ENCODE measurements around the gene VSIG10L. TPM values are rescaled to one million over a fixed set of nuclear protein-coding genes. Genes with fewer than 3 reads are reported as not detected.

Gene VSIG10L
- total RNA-seq, 2 experiments from 2014 or later = 0.11 to 0.14 TPM

GRCh38 chr19:51387924-51388389 is 46.0 kb upstream of the VSIG10L start, which contains the start of gene LIM2:
Gene LIM2, minus strand, starts transcription at chr19:51387974. Its CDS starts 531 bp downstream, at chr19:51387443.
- no peak within 1 kb of the TSS for H3K4me3 Mint-ChIP-seq
- H3K27me3 Mint-ChIP-seq = no peaks in the 10 kb centered on the region
- no peaks in the 10 kb centered on the region for H3K9me3 ChIP-seq (ENCODE audit: control insufficient read depth in 1 of 2, insufficient read depth in 1 of 2, low read length in 2 of 2)
- no peaks in the 10 kb centered on the region for H3K36me3 Mint-ChIP-seq (ENCODE audit: low read depth)
- H3K4me1 ChIP-seq (ENCODE audit: insufficient read depth, low read length) = peaks cover 12% of the 10 kb centered on the region
- H3K27me3 ChIP-seq (ENCODE audit: control insufficient read depth in 1 of 2, insufficient read depth in 2 of 2, low read length in 2 of 2) = no peaks in the 10 kb centered on the region
- ATAC-seq (ENCODE audit: poor library complexity) (no peak), DNase-seq (no peak)
- intact Hi-C loops (cut with DNase I, micrococcal nuclease) = no loop called here
- H3K27ac Mint-ChIP-seq = no peak within 1 kb of the TSS
- H3K36me3 ChIP-seq (ENCODE audit: insufficient read depth, low read length) = no peaks in the 10 kb centered on the region
- no peak within 1 kb of the TSS for H3K4me3 ChIP-seq (ENCODE audit: low read length)
- POLR2A ChIA-PET = no interaction called here
- H3K27ac ChIP-seq (ENCODE audit: low read depth in 1 of 2, low read length in 2 of 2) = no peak within 1 kb of the TSS
- TF ChIP-seq CTCF (IDR thresholded peaks at IDR 0.05) = no peak
- H3K4me1 Mint-ChIP-seq (ENCODE audit: low read depth) = peaks cover 10% of the 10 kb centered on the region
- H3K9me3 Mint-ChIP-seq = no peaks in the 10 kb centered on the region
- CTCF ChIA-PET = no interaction called here

GRCh38 chr19:51386882-51387520 is 45.1 kb upstream of the VSIG10L start:
- Histone ChIP-seq H3K27me3 (ENCODE audit: control insufficient read depth in 1 of 2, insufficient read depth in 2 of 2, low read length in 2 of 2) (no peaks in the 10 kb centered on the region), H3K36me3 (ENCODE audit: insufficient read depth, low read length) (no peaks in the 10 kb centered on the region), H3K4me1 (ENCODE audit: insufficient read depth, low read length) (peaks cover 12% of the 10 kb centered on the region), H3K4me3 (ENCODE audit: low read length) (no peak overlapping the region), H3K9me3 (ENCODE audit: control insufficient read depth in 1 of 2, insufficient read depth in 1 of 2, low read length in 2 of 2) (peaks cover 0 to under 1% of the 10 kb centered on the region in 2 experiments), H3K27ac (ENCODE audit: low read depth in 1 of 2, low read length in 2 of 2) (no peak overlapping the region)
- intact Hi-C loops (cut with DNase I, micrococcal nuclease) = no loop called here
- ATAC-seq (ENCODE audit: poor library complexity) = no peak
- Mint-ChIP-seq H3K4me3 (no peak overlapping the region), H3K36me3 (ENCODE audit: low read depth) (no peaks in the 10 kb centered on the region), H3K4me1 (ENCODE audit: low read depth) (peaks cover 10% of the 10 kb centered on the region), H3K27me3 (no peaks in the 10 kb centered on the region), H3K9me3 (no peaks in the 10 kb centered on the region), H3K27ac (no peak overlapping the region)
- ChIA-PET CTCF (no interaction called here), POLR2A (no interaction called here)
- no peak for TF ChIP-seq CTCF (IDR thresholded peaks at IDR 0.05)
- peak in 1 of 14 experiments; percentile 54 for DNase-seq

GRCh38 chr19:51382004-51382403 is 40.1 kb upstream of the VSIG10L start:
- H3K4me1 ChIP-seq (ENCODE audit: insufficient read depth, low read length) = peaks cover 6% of the 10 kb centered on the region
- Mint-ChIP-seq H3K4me3 (no peak overlapping the region), H3K9me3 (peaks cover 3% of the 10 kb centered on the region), H3K27me3 (no peaks in the 10 kb centered on the region), H3K36me3 (ENCODE audit: low read depth) (no peaks in the 10 kb centered on the region), H3K27ac (no peak overlapping the region), H3K4me1 (ENCODE audit: low read depth) (no peaks in the 10 kb centered on the region)
- no peak for TF ChIP-seq CTCF (IDR thresholded peaks at IDR 0.05)
- no peaks in the 10 kb centered on the region for H3K27me3 ChIP-seq (ENCODE audit: control insufficient read depth in 1 of 2, insufficient read depth in 2 of 2, low read length in 2 of 2)
- no peaks in the 10 kb centered on the region for H3K36me3 ChIP-seq (ENCODE audit: insufficient read depth, low read length)
- ChIA-PET CTCF (no interaction called here), POLR2A (no interaction called here)
- ATAC-seq (ENCODE audit: poor library complexity) (no peak), DNase-seq (no peak)
- no peak overlapping the region for H3K4me3 ChIP-seq (ENCODE audit: low read length)
- no peak overlapping the region for H3K27ac ChIP-seq (ENCODE audit: low read depth in 1 of 2, low read length in 2 of 2)
- peaks cover 6 to 10% of the 10 kb centered on the region in 2 experiments for H3K9me3 ChIP-seq (ENCODE audit: control insufficient read depth in 1 of 2, insufficient read depth in 1 of 2, low read length in 2 of 2)
- intact Hi-C loops (cut with DNase I, micrococcal nuclease) = no loop called here

All from CD4-positive, alpha-beta T cell (primary cell).